Endothelial cell of umbilical vein (primary cell): Measurements from ENCODE around the gene NRXN3.

Source experiments
- EZH2 ChIP-seq: IDR thresholded peaks from 2 replicates; pipeline ENCODE4 v1.6.1; 2012; ENCODE audit warnings: borderline replicate concordance, low read depth, mild to moderate bottlenecking, moderate library complexity, low read length, inconsistent platforms; ENCODE audit not compliant: severe bottlenecking
- FOS ChIP-seq: IDR thresholded peaks from 2 replicates; pipeline ENCODE4 v1.6.1; 2011; ENCODE audit warnings: mild to moderate bottlenecking, low read length, moderate library complexity, borderline replicate concordance; ENCODE audit not compliant: insufficient read depth
- JUN ChIP-seq: IDR thresholded peaks from 2 replicates; pipeline ENCODE4 v1.6.1; 2011; ENCODE audit warnings: borderline replicate concordance, low read depth; ENCODE audit not compliant: insufficient read length, insufficient read depth
- MYC ChIP-seq: IDR thresholded peaks from one replicate; pipeline ENCODE4 v1.6.1; 2011; ENCODE audit warnings: mild to moderate bottlenecking, low read depth, low read length
- POLR2A ChIP-seq: IDR thresholded peaks from 2 replicates; pipeline ENCODE4 v1.6.1; 2012; ENCODE audit warnings: low read depth, mild to moderate bottlenecking, control low read depth, low read length
- POLR2AphosphoS5 ChIP-seq: IDR thresholded peaks from 2 replicates; pipeline ENCODE4 v1.6.1; 2012; ENCODE audit warnings: low read depth, mild to moderate bottlenecking, control low read depth, low read length, moderate library complexity; ENCODE audit not compliant: insufficient read depth
- TF ChIP-seq, protein P1 (sequence below), 2 donors: IDR thresholded peaks; 1 replicate in 1 of 2; 2 replicates in 1 of 2; pipeline ENCODE4 v1.5.1; 2011; ENCODE audit warnings: low read length in 2 of 2, mild to moderate bottlenecking in 2 of 2, moderate library complexity in 2 of 2, control low read depth in 1 of 2, inconsistent platforms in 1 of 2, low read depth in 1 of 2; ENCODE audit not compliant: insufficient read depth in 1 of 2; ENCODE audit errors: extremely low read depth in 1 of 2
- TF ChIP-seq, protein P2 (sequence below): IDR thresholded peaks from 2 replicates; pipeline ENCODE4 v1.6.1; 2011; ENCODE audit not compliant: insufficient read depth, insufficient read length

DNA sequence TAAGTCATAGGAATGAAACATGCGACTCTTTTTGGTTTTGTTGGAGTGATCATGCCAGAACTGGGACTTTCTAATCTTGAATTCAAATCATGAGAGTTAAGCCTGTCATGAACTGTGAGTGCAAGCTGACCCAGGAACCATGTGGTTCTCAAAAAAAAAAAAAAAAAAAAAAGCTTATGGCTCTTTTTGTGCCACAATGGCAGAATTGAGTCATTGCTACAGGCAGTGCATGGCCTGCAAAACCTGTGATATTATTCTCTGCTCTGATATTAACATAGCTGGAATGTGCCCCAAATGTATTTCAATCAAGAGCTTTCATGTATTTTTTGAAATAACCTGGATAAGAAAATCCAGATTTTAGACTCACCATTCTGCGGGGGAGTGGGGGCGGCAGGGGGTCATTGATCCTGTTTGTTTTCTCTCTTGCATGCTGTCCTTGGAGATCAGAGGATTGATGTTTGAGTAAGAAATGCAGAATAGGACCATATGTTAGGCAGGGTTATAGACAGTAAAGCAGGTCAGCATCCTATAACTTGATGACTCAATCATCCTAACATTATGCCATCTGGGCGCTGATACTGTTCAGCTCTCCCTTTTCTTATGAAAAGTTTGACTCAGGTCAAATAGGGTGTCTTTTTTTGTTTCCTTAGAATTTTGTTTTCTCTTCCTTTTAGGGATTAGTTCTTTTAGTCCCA lies 1243.7 kb downstream of the NRXN3 start:
- TF ChIP-seq, protein P1, sequence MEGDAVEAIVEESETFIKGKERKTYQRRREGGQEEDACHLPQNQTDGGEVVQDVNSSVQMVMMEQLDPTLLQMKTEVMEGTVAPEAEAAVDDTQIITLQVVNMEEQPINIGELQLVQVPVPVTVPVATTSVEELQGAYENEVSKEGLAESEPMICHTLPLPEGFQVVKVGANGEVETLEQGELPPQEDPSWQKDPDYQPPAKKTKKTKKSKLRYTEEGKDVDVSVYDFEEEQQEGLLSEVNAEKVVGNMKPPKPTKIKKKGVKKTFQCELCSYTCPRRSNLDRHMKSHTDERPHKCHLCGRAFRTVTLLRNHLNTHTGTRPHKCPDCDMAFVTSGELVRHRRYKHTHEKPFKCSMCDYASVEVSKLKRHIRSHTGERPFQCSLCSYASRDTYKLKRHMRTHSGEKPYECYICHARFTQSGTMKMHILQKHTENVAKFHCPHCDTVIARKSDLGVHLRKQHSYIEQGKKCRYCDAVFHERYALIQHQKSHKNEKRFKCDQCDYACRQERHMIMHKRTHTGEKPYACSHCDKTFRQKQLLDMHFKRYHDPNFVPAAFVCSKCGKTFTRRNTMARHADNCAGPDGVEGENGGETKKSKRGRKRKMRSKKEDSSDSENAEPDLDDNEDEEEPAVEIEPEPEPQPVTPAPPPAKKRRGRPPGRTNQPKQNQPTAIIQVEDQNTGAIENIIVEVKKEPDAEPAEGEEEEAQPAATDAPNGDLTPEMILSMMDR (IDR thresholded peaks at IDR 0.05; ENCODE audit: extremely low read depth in 1 of 2, insufficient read depth in 1 of 2, low read depth in 1 of 2, low read length in 2 of 2), result no peak
- no peak for TF ChIP-seq POLR2A
- TF ChIP-seq FOS, result no peak
- TF ChIP-seq POLR2AphosphoS5, result no peak
- TF ChIP-seq, protein P2, sequence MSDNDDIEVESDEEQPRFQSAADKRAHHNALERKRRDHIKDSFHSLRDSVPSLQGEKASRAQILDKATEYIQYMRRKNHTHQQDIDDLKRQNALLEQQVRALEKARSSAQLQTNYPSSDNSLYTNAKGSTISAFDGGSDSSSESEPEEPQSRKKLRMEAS, result no peak
- TF ChIP-seq MYC, result no peak
- TF ChIP-seq JUN, result no peak
- no peak for TF ChIP-seq EZH2
